NCI-H2227 (cell line): ENCODE measurements around the gene HPCA.

Experiments used
- DNase-seq: peaks from one replicate; lab custom pipeline; 2025; ENCODE audit not compliant: unreplicated experiment; lab: John Stamatoyannopoulos, UW

Gene HPCA

GRCh38 chr1:32886004-32886827 is at the start of gene HPCA:
HPCA (plus strand) TSS chr1:32886491; CDS start chr1:32888899, 2,408 bp downstream.
- peak; percentile 75 for DNase-seq

GRCh38 chr1:32848354-32849063 is 37.8 kb upstream of the HPCA start:
- DNase-seq = no peak

- no peak for DNase-seq
These were observed 30.3 kb upstream of the HPCA start for GRCh38 chr1:32855861-32856617.

- no peak for DNase-seq
These were observed 28.2 kb upstream of the HPCA start for GRCh38 chr1:32858136-32858535.

GRCh38 chr1:32858791-32859190 is 27.5 kb upstream of the HPCA start:
- DNase-seq = no peak

GRCh38 chr1:32859915-32860314 is 26.4 kb upstream of the HPCA start:
- DNase-seq = no peak

GRCh38 chr1:32860566-32860965 is 25.7 kb upstream of the HPCA start:
- DNase-seq = no peak

- no peak for DNase-seq
These were observed 24.2 kb upstream of the HPCA start for GRCh38 chr1:32861904-32862695.

GRCh38 chr1:32863218-32863880 is 22.9 kb upstream of the HPCA start:
- DNase-seq = no peak

GRCh38 chr1:32863881-32864245 is 22.4 kb upstream of the HPCA start:
- no peak for DNase-seq

- DNase-seq = no peak
These were observed 21.8 kb upstream of the HPCA start for GRCh38 chr1:32864375-32865019.

- DNase-seq = no peak
These were observed 20.5 kb upstream of the HPCA start for GRCh38 chr1:32865639-32866405.

- no peak for DNase-seq
These were observed 19.1 kb upstream of the HPCA start for GRCh38 chr1:32867151-32867550.

GRCh38 chr1:32867671-32868070 is 18.6 kb upstream of the HPCA start:
- DNase-seq = no peak

- DNase-seq = no peak
These were observed 18.2 kb upstream of the HPCA start for GRCh38 chr1:32868085-32868484.

GRCh38 chr1:32868806-32869455 is 17.4 kb upstream of the HPCA start:
- no peak for DNase-seq

- DNase-seq = no peak
These were observed 16.2 kb upstream of the HPCA start for GRCh38 chr1:32869923-32870614.
